Fibroblast of lung (primary cell): ENCODE measurements around the gene BEND2. TPM values are rescaled to one million over a fixed set of nuclear protein-coding genes. Genes with fewer than 3 reads are reported as not detected.

Experiments used
- DNase-seq, 2 donors: peaks; one replicate each; pipeline versions ENCODE4 v3.0.0 to v3.0.0-alpha.2; 2010; ENCODE audit warnings: low read depth in 2 of 2
- H2AFZ ChIP-seq: 2 replicates; pipeline ENCODE4 v1.5.1; 2012; ENCODE audit warnings: low read length, control low read depth, inconsistent platforms
- H3K27ac ChIP-seq: 2 replicates; pipeline ENCODE4 v1.5.1; 2011; ENCODE audit warnings: low read length, control low read depth; ENCODE audit not compliant: insufficient read depth
- H3K27me3 ChIP-seq: 2 replicates; pipeline ENCODE4 v1.5.1; 2011; ENCODE audit warnings: mild to moderate bottlenecking, low read length; ENCODE audit not compliant: control insufficient read depth, insufficient read depth
- H3K36me3 ChIP-seq: 2 replicates; pipeline ENCODE4 v1.5.1; 2011; ENCODE audit warnings: low read length; ENCODE audit not compliant: control insufficient read depth, insufficient read depth
- H3K4me1 ChIP-seq: 2 replicates; pipeline ENCODE4 v1.5.1; 2011; ENCODE audit warnings: low read length; ENCODE audit not compliant: control insufficient read depth, insufficient read depth; ENCODE audit errors: extremely low read depth
- H3K4me2 ChIP-seq: 2 replicates; pipeline ENCODE4 v1.5.1; 2011; ENCODE audit warnings: low read length, control low read depth; ENCODE audit not compliant: insufficient read depth; ENCODE audit errors: extremely low read depth
- H3K4me3 ChIP-seq, 4 experiments: fragments of 200-600 bp in 1 of 4; sonication (generic) in 1 of 4; replicated peaks in 1 of 4; 2 replicates each; pipeline ENCODE4 v1.5.1; 2011 to 2016; ENCODE audit warnings: low read length in 4 of 4, low read depth in 3 of 4, mild to moderate bottlenecking in 3 of 4, control low read depth in 2 of 4, inconsistent platforms in 1 of 4, mixed read lengths in 1 of 4; ENCODE audit not compliant: insufficient read depth in 1 of 4; ENCODE audit errors: control extremely low read depth in 1 of 4
- H3K79me2 ChIP-seq: 2 replicates; pipeline ENCODE4 v1.5.1; 2012; ENCODE audit warnings: mild to moderate bottlenecking, low read length, inconsistent platforms; ENCODE audit not compliant: control insufficient read depth, insufficient read depth
- H3K9ac ChIP-seq: 2 replicates; pipeline ENCODE4 v1.5.1; 2011; ENCODE audit warnings: mild to moderate bottlenecking, low read length, control low read depth; ENCODE audit not compliant: insufficient read depth
- H3K9me3 ChIP-seq: 2 replicates; pipeline ENCODE4 v1.5.1; 2012; ENCODE audit warnings: low read depth, low read length; ENCODE audit not compliant: control insufficient read depth, insufficient read depth
- H4K20me1 ChIP-seq: 2 replicates; pipeline ENCODE4 v1.5.1; 2011; ENCODE audit warnings: low read length; ENCODE audit not compliant: control insufficient read depth, insufficient read depth; ENCODE audit errors: extremely low read depth
- EZH2 ChIP-seq: IDR thresholded peaks from 2 replicates; pipeline ENCODE4 v1.5.1; 2012; ENCODE audit warnings: low read length, control low read depth, mild to moderate bottlenecking; ENCODE audit errors: missing control alignments
- polyA plus RNA-seq, 2 donors: library from polyadenylated mRNA; depleted of rRNA in 1 of 2; stranded (reverse) in 1 of 2; unstranded in 1 of 2; fragments of >200 nt; gene quantifications; 2 replicates each; pipeline ENCODE4 v1.2.1, GENCODE V29; 2011 to 2012; ENCODE audit warnings: missing spikeins in 1 of 2
- total RNA-seq: library from RNA; depleted of rRNA; stranded (reverse); fragments of >200 nt; gene quantifications from 2 replicates; pipeline ENCODE4 v1.2.1, GENCODE V29; 2014
- TF ChIP-seq, protein P1 (sequence below), 2 donors: IDR thresholded peaks in 1 of 2; conservative IDR thresholded peaks in 1 of 2; 1 replicate in 1 of 2; 2 replicates in 1 of 2; pipeline ENCODE4 v1.5.1; 2011 to 2012; ENCODE audit warnings: low read length in 2 of 2, control low read depth in 1 of 2, inconsistent platforms in 1 of 2, low read depth in 1 of 2, mild to moderate bottlenecking in 1 of 2

The BEND2 gene
- total and polyA plus RNA-seq, 2 donors (not counting 1 experiment from before 2014, with no cell fraction given) = not detected

DNA sequence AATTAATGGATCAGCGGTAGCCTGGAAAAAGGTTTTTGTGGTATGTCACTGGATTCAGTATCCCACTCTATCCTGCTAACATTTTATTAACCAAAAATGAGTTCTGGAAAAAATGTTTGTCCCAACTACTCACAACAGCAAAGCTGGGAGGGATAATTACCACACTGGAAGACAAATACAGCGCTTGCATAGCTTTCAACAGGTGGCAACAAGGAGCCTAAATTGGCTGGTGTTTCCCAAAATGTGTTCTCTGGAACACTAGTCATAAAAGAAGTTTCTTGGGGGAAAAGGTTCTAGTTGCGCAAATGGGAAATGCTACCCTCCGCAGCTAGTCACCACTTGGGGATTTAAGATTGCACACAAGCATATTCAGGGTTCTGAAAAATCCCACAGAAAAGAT lies 54.6 kb downstream of the BEND2 start:
- Histone ChIP-seq H3K36me3 (no peaks in the 10 kb centered on the region), H3K4me2 (no peak overlapping the region), H2AFZ (no peak overlapping the region), H3K4me1 (no peaks in the 10 kb centered on the region), H3K27ac (no peak overlapping the region), H3K27me3 (no peaks in the 10 kb centered on the region), H3K79me2 (no peaks in the 10 kb centered on the region), H3K9ac (no peak overlapping the region), H3K9me3 (no peaks in the 10 kb centered on the region), H3K4me3 (no peak overlapping the region), H4K20me1 (no peaks in the 10 kb centered on the region)
- TF ChIP-seq, protein P1, sequence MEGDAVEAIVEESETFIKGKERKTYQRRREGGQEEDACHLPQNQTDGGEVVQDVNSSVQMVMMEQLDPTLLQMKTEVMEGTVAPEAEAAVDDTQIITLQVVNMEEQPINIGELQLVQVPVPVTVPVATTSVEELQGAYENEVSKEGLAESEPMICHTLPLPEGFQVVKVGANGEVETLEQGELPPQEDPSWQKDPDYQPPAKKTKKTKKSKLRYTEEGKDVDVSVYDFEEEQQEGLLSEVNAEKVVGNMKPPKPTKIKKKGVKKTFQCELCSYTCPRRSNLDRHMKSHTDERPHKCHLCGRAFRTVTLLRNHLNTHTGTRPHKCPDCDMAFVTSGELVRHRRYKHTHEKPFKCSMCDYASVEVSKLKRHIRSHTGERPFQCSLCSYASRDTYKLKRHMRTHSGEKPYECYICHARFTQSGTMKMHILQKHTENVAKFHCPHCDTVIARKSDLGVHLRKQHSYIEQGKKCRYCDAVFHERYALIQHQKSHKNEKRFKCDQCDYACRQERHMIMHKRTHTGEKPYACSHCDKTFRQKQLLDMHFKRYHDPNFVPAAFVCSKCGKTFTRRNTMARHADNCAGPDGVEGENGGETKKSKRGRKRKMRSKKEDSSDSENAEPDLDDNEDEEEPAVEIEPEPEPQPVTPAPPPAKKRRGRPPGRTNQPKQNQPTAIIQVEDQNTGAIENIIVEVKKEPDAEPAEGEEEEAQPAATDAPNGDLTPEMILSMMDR (conservative IDR thresholded peaks at IDR 0.05 in 1 of 2, IDR thresholded peaks at IDR 0.05 in 1 of 2; ENCODE audit: low read depth in 1 of 2, low read length in 2 of 2) = no peak
- TF ChIP-seq EZH2 = no peak
- DNase-seq = no peak

DNA sequence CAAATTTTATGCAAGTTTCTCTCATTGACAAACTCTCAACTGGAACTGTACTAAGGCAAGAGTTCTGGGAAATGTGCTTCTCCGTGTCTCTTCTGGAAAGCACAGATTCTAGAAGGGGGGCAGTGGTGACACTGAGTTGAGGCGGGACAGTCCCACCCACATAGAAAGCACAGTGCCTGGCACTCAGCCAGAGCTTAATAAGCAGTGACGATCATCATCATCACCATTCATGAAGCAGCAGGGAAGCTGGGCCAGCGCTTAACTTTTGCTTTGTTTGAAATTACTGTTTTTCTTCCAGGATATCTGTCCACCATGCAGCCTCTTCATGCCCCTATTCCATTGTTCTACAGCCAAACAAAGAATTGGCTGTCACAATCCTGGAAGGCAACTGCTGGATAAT lies 60.3 kb downstream of the BEND2 start:
- Histone ChIP-seq H3K36me3 (no peaks in the 10 kb centered on the region), H2AFZ (no peak overlapping the region), H3K4me1 (no peaks in the 10 kb centered on the region), H3K79me2 (no peaks in the 10 kb centered on the region), H3K4me3 (no peak overlapping the region), H3K4me2 (no peak overlapping the region), H3K27me3 (no peaks in the 10 kb centered on the region), H3K9me3 (no peaks in the 10 kb centered on the region), H3K27ac (no peak overlapping the region), H3K9ac (no peak overlapping the region), H4K20me1 (no peaks in the 10 kb centered on the region)
- DNase-seq = no peak
- no peak for TF ChIP-seq EZH2
- TF ChIP-seq, protein P1 (conservative IDR thresholded peaks at IDR 0.05 in 1 of 2, IDR thresholded peaks at IDR 0.05 in 1 of 2; ENCODE audit: low read depth in 1 of 2, low read length in 2 of 2) = no peak

DNA sequence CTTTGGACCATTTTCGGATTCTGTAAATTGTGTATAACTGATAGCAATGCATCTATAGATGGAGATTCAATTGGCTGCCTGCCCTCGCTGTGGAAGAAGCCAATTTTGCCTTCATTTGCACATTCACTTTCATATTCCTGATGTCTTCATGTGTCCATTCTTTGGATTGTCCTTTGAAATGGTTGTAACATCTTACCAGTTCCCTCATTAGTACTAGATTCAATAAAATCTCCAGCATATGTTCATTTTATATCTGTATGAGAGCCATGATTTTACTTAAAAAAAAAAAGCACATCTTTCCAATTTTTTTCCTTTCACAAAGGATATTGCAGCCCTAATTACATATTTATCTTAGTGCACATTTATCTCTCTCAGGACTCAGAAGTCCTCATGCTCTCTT lies 61.7 kb downstream of the BEND2 start:
- H3K4me2 ChIP-seq = no peak overlapping the region
- H2AFZ ChIP-seq = no peak overlapping the region
- H3K79me2 ChIP-seq = no peaks in the 10 kb centered on the region
- H3K4me3 ChIP-seq = no peak overlapping the region
- TF ChIP-seq, protein P1 (conservative IDR thresholded peaks at IDR 0.05 in 1 of 2, IDR thresholded peaks at IDR 0.05 in 1 of 2; ENCODE audit: low read depth in 1 of 2, low read length in 2 of 2) = no peak
- no peak for TF ChIP-seq EZH2
- no peaks in the 10 kb centered on the region for H4K20me1 ChIP-seq
- H3K36me3 ChIP-seq = no peaks in the 10 kb centered on the region
- no peaks in the 10 kb centered on the region for H3K27me3 ChIP-seq
- no peak for DNase-seq
- no peaks in the 10 kb centered on the region for H3K4me1 ChIP-seq
- no peak overlapping the region for H3K9ac ChIP-seq
- no peak overlapping the region for H3K27ac ChIP-seq
- H3K9me3 ChIP-seq = no peaks in the 10 kb centered on the region
